Upper lobe of left lung (tissue), 4 donors: ENCODE measurements around the gene PTPRN2.

Source experiments
- CTCF ChIP-seq, 6 experiments: fragments of 450-650 bp in 4 of 6; fragments of 200-600 bp in 2 of 6; sonication (generic) in 2 of 6; IDR thresholded peaks; one replicate each; pipeline ENCODE4 v1.5.1; 2016 to 2019; ENCODE audit warnings: antibody characterized with exemption in 6 of 6
- POLR2A ChIP-seq, 4 donors: fragments of 450-650 bp; IDR thresholded peaks; one replicate each; pipeline ENCODE4 v1.5.1; 2016 to 2017; ENCODE audit warnings: antibody characterized with exemption in 4 of 4, mild to moderate bottlenecking in 2 of 4
- POLR2AphosphoS5 ChIP-seq, 2 donors: sonication (generic); formaldehyde crosslinking; IDR thresholded peaks; one replicate each; pipeline ENCODE4 v1.5.1; 2017; ENCODE audit warnings: antibody characterized with exemption in 2 of 2

GRCh38 chr7:157587051-157587804 is 1000.4 kb downstream of the PTPRN2 start:
- TF ChIP-seq POLR2AphosphoS5 (IDR thresholded peaks at IDR 0.05) = no peak
- no peak for TF ChIP-seq CTCF (IDR thresholded peaks at IDR 0.05)
- no peak for TF ChIP-seq POLR2A (IDR thresholded peaks at IDR 0.05)
